H7 (cell line): ENCODE data around the gene CLDN20. TPM values are rescaled to one million over a fixed set of nuclear protein-coding genes. Genes with fewer than 3 reads are reported as not detected.
"Not testable (repeated sequence)": the region's sequence is repeated elsewhere in the genome, so short reads cannot be mapped to it uniquely, and the experiment has no call there.

Experiments used
- DNase-seq: peaks from one replicate; pipeline ENCODE4 v3.0.0; 2012
- H3K27me3 ChIP-seq: 2 replicates; pipeline ENCODE4 v1.6.0; 2011; ENCODE audit warnings: mild to moderate bottlenecking, low read length; ENCODE audit not compliant: control insufficient read depth, insufficient read depth
- H3K36me3 ChIP-seq: replicated peaks from 2 replicates; pipeline ENCODE4 v1.5.1; 2011; ENCODE audit warnings: low read length; ENCODE audit not compliant: control insufficient read depth, insufficient read depth
- H3K4me3 ChIP-seq: 2 replicates; pipeline ENCODE4 v1.5.1; 2011; ENCODE audit warnings: low read depth, mild to moderate bottlenecking, control low read depth, low read length, moderate library complexity; ENCODE audit not compliant: insufficient read depth
- total RNA-seq: library from RNA; depleted of rRNA; stranded (reverse); fragments of >200 nt; shearing (Covaris generic); gene quantifications from 2 replicates; pipeline ENCODE4 v1.2.3, GENCODE V29; 2014

The CLDN20 gene
- total RNA-seq, 1 experiment from 2014 or later: not detected

- no peaks in the 10 kb centered on the region for H3K27me3 ChIP-seq
- DNase-seq: no peak
- peaks cover 8% of the 10 kb centered on the region for H3K36me3 ChIP-seq
- H3K4me3 ChIP-seq: no peak overlapping the region
These were observed 33.9 kb downstream of the CLDN20 start for GRCh38 chr6:155297669-155298068.

DNA sequence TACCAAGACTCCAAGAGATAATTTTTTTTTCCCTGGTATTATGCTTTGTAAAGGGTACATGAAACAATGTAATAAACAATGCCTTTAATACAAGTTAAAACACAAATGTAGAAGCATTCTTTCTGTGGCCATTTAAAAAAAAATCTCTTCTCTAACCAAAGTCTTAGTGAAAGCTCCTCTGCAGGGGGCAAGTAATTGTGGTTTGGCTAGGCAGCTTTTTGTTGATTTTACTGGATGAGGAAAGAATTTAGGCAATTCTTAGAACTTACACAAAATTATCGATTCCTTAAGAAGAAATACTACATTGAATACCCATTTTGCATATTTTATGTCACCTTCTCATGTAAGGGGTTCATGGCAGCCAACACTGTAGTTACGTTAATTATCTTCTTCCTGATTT, 38.1 kb downstream of the CLDN20 start:
- H3K36me3 ChIP-seq: peaks cover 2% of the 10 kb centered on the region
- H3K4me3 ChIP-seq: no peak overlapping the region
- no peaks in the 10 kb centered on the region for H3K27me3 ChIP-seq
- no peak for DNase-seq

DNA sequence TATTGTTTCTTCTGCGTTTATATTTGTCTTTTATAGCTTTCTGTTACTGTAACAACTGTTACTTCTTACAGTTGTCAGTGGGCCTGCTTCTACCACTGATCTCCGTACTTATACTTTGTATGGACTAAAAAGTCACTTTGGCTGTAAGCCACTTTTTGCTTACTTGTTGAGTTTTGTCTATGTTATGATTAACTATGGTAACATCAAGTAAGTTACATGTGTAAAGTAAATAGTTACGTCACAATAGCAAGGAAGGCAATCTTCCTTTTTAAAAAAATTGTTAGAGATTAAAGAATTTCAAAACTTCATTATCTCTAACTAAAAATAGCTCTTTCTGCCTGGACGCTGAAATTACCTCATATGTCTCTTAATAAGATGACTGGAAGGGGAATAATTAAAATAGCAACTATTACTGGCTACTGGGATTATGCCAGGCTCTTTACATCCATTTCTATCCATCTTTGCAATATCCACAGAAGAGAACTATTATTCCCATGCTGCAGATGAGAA, 39.6 kb downstream of the CLDN20 start:
- H3K27me3 ChIP-seq: no peaks in the 10 kb centered on the region
- no peak overlapping the region for H3K4me3 ChIP-seq
- no peak for DNase-seq
- peaks cover 5% of the 10 kb centered on the region for H3K36me3 ChIP-seq

GRCh38 chr6:155306958-155307357, 43.1 kb downstream of the CLDN20 start:
- DNase-seq: no peak
- H3K4me3 ChIP-seq: no peak overlapping the region
- H3K27me3 ChIP-seq: no peaks in the 10 kb centered on the region
- H3K36me3 ChIP-seq: peaks cover 7% of the 10 kb centered on the region

GRCh38 chr6:155309150-155309549, 45.3 kb downstream of the CLDN20 start:
- peaks cover 9% of the 10 kb centered on the region for H3K36me3 ChIP-seq

DNA sequence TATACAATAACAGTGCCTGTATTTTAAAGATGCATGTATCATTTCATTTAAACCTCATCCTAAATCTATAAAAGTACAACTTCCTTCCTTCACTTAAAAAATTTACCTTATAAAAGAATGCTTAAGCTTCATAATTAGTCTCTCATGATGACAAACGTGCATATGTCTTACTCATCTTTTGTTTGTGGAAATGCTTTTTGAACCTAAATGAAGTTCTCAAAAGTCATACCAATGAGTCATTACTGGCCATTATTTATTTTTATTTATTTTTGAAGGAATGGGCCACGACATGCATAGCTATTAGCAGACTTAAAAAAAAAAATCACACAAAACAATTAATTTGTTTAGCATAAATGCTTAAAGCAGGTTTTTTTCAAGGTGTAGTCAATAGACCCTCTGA, 46.8 kb downstream of the CLDN20 start:
- Histone ChIP-seq H3K4me3 (no peak overlapping the region), H3K27me3 (no peaks in the 10 kb centered on the region), H3K36me3 (peaks cover 9% of the 10 kb centered on the region)
- no peak for DNase-seq

More at GRCh38 chr6:155309150-155309549, 45.3 kb downstream of the CLDN20 start:
- no peak for DNase-seq
- no peak overlapping the region for H3K4me3 ChIP-seq
- no peaks in the 10 kb centered on the region for H3K27me3 ChIP-seq

GRCh38 chr6:155311086-155311485, 47.3 kb downstream of the CLDN20 start:
- no peak for DNase-seq
- Histone ChIP-seq H3K36me3 (peaks cover 9% of the 10 kb centered on the region), H3K27me3 (no peaks in the 10 kb centered on the region)

GRCh38 chr6:155311583-155311982, 47.8 kb downstream of the CLDN20 start:
- H3K27me3 ChIP-seq: no peaks in the 10 kb centered on the region
- peaks cover 8% of the 10 kb centered on the region for H3K36me3 ChIP-seq
- no peak for DNase-seq
- no peak overlapping the region for H3K4me3 ChIP-seq

More at GRCh38 chr6:155311086-155311485, 47.3 kb downstream of the CLDN20 start:
- H3K4me3 ChIP-seq: no peak overlapping the region

DNA sequence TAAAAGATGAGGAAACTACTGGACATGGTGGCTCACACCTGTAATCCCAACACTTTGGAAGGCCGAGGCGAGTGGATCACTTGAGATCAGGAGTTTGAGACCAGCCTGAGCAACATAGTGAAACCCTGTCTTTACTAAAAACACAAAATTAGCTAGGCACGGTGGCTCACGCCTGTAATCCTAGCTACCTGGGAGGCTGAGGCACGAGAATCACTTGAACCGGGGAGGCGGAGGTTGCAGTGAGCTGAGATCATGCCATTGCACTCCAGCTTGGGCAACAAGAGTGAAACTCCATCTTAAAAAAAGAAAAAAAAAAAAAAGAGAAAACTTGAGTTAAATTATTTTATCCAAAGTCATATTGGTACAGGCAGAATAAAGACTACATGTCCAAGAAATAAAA, 49.1 kb downstream of the CLDN20 start:
- not testable (repeated sequence) for H3K4me3 ChIP-seq, DNase-seq, H3K27me3 ChIP-seq, H3K36me3 ChIP-seq

DNA sequence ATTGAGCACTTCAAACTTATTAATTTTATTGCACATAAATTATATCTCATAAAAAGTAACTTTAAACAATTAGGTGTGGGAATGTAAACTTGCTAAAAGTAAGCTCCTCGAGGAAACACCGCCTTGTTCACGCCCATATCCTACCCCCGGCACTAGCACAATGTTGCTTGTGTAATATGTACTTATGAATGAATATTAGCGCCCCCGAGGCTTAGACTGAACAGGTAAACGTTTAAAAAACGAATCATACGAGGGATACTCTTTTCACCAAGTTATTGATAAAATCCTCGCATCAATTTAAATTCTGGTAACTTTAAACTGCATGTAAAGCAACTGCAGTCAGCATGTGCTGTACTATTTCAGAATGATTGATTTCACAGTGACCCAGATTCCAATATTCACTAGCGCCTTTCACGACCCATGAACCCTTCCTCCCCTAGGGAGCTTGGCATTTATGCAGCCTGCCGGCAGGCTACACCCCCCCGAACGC, 49.8 kb downstream of the CLDN20 start:
- Histone ChIP-seq H3K36me3 (peaks cover 4% of the 10 kb centered on the region), H3K4me3 (peak overlapping the region; percentile 91)
- DNase-seq: peak; percentile 49

GRCh38 chr6:155314092-155314772, 50.4 kb downstream of the CLDN20 start, which contains the start of gene TFB1M:
Gene TFB1M (minus strand): TSS chr6:155314484. CDS start chr6:155314428, 56 bp downstream.
- H3K36me3 ChIP-seq: peaks cover 4% of the 10 kb centered on the region
- peak; percentile 90 for DNase-seq
- peak within 1 kb of the TSS; percentile 91 for H3K4me3 ChIP-seq
- H3K27me3 ChIP-seq: no peaks in the 10 kb centered on the region

More for the DNA sequence above, 49.8 kb downstream of the CLDN20 start:
- no peaks in the 10 kb centered on the region for H3K27me3 ChIP-seq

GRCh38 chr6:155314773-155315515, 51.1 kb downstream of the CLDN20 start:
- Histone ChIP-seq H3K4me3 (peak overlapping the region; percentile 91), H3K27me3 (no peaks in the 10 kb centered on the region), H3K36me3 (peaks cover 4% of the 10 kb centered on the region)
- no peak for DNase-seq

DNA sequence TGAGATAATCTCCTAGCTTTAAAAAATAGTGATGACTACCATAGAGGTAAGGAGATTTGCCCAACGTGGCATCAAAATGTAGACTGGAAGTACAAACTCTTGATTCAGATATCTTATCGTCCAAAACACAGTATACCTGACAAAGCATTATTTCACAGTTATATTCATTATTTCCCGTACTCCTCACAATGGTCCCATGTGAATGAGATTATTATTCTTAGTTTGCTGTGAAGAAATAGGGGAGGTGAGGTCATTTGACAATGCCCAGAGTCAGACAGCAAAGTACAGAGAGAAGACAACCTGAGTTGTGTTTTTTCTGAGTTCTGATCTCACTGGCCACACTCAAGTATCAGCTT, 51.7 kb downstream of the CLDN20 start:
- Histone ChIP-seq H3K36me3 (peaks cover 4% of the 10 kb centered on the region), H3K27me3 (no peaks in the 10 kb centered on the region), H3K4me3 (no peak overlapping the region)
- no peak for DNase-seq

DNA sequence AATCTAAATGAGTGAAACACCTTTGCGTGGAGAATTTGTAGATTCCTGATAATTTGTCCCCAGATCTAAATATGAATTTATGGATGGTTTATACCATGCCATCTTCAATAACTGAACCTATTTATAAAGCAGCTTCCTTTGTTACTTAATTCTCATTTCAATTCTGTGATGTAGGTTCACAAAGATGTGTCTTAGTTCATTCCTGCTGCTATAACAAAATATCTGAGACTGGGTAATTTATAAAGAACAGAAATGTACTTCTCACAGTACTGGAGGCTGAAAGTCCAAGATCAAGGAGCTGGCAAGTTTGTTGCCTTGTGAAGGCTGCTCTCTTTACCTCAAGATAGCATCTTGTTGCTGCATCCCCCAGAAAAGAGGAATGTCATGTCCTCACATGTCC, 52.6 kb downstream of the CLDN20 start:
- DNase-seq: no peak
- peaks cover 1% of the 10 kb centered on the region; the same call in 1 of the 2 replicates for H3K36me3 ChIP-seq
- H3K27me3 ChIP-seq: no peaks in the 10 kb centered on the region
- no peak overlapping the region for H3K4me3 ChIP-seq

- Histone ChIP-seq H3K4me3 (no peak overlapping the region), H3K27me3 (no peaks in the 10 kb centered on the region), H3K36me3 (no peaks in the 10 kb centered on the region; the same call in 1 of the 2 replicates)
- no peak for DNase-seq
These were observed 53.4 kb downstream of the CLDN20 start for GRCh38 chr6:155317186-155317585.
